ENCODE measurements around the gene MPHOSPH6.
"Not testable (repeated sequence)": the region's sequence is repeated elsewhere in the genome, so short reads cannot be mapped to it uniquely, and the experiment has no call there.

The MPHOSPH6 gene

DNA sequence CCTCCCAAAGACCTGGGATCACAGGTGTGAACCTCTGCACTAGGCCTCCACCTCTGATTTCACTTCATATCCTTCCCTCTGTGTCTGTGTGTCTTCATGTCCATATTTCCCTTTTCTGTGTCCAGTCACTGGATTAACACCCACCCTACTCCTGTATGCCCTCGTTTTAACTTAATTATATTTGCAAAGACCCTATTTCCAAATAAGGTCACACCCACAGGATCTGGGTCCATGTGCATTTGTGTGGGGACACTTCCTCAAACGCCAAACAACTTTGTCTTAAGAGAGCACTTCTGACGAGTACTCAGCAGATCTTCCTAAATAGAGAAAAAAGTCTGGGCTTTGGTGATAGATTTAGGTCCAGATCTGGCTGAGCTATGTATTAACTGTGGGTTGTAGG, 56.3 kb downstream of the MPHOSPH6 start:
- DNase-seq = no peak

- no peak for DNase-seq
Observed at GRCh38 chr16:82111944-82112343, 58.1 kb downstream of the MPHOSPH6 start.

- not testable (repeated sequence) for DNase-seq
Observed at GRCh38 chr16:82109266-82109665, 60.8 kb downstream of the MPHOSPH6 start.

DNA sequence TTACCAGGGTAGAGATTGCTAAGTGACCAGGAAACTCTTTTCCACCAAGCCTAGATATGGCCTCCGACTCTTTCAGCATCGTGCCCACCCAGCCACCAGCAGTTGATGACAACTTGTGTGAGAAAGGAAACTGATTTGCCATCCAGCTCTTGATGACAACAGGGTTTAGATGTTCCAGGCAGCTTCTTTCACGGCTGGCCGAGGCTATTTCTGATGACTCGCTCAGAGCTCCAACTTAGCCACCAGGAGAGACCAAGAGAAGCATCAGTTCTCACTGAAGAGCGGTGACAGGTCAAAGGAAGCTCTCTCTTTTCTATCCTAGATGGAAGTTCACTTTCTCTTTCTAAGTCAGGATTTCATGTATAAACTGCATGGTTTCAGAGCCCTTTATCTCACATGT, 61.2 kb downstream of the MPHOSPH6 start:
- DNase-seq = no peak

GRCh38 chr16:82108100-82108499, 61.9 kb downstream of the MPHOSPH6 start:
- DNase-seq = no peak

- DNase-seq = no peak
Observed at GRCh38 chr16:82105107-82105506, 64.9 kb downstream of the MPHOSPH6 start.

Data from NCI-H1436 treated with DMSO at 0.1 percent for 48 hours (cell line).